ENCODE results near the gene C12orf57. TPM values are rescaled to one million over a fixed set of nuclear protein-coding genes. Genes with fewer than 3 reads are reported as not detected.

C12orf57 gene
- total and polyA plus RNA-seq, 9 of the 15 experiments (the other 6 are each of a cell fraction or from before 2014, with no cell fraction given) = 26.7 to 191 (median 107) TPM

- TF ChIP-seq FOXO4 (CRISPR knock-in tag; IDR thresholded peaks at IDR 0.05) (no peak), ZHX1 (conservative IDR thresholded peaks at IDR 0.05; ENCODE audit: low read length) (no peak), CHCHD3 (CRISPR knock-in tag; IDR thresholded peaks at IDR 0.05) (no peak), ZBTB17 (CRISPR knock-in tag; IDR thresholded peaks at IDR 0.05) (no peak), ZNF395 (CRISPR knock-in tag; IDR thresholded peaks at IDR 0.05) (peak; percentile 73; the same call in 1 of the 2 replicates), TAL1 (IDR thresholded peaks at IDR 0.05) (no peak), ZNF740 (CRISPR knock-in tag; IDR thresholded peaks at IDR 0.05) (no peak), ZNF740 (tag; IDR thresholded peaks at IDR 0.05) (peak in 1 of 2 experiments; percentile 56; a peak in 2 of 4 replicates), TRIM25 (IDR thresholded peaks at IDR 0.05; ENCODE audit: borderline replicate concordance) (no peak), PRDM10 (IDR thresholded peaks at IDR 0.05; ENCODE audit: partially characterized antibody) (peak; percentile 60), PCBP1 (IDR thresholded peaks at IDR 0.05; ENCODE audit: low read depth, low read length, poor library complexity, severe bottlenecking) (peak; percentile 84), CREBBP (IDR thresholded peaks at IDR 0.05; ENCODE audit: low read depth, low read length) (no peak), SIN3A (IDR thresholded peaks at IDR 0.05; ENCODE audit: borderline replicate concordance in 2 of 2, control insufficient read depth in 1 of 2, low read depth in 2 of 2, low read length in 2 of 2) (no peak)
These were observed 16.3 kb upstream of the C12orf57 start, which contains the start of gene ATN1 (continued) for GRCh38 chr12:6927379-6928021.
